Retinal pigment epithelial cell (primary cell): ENCODE results near the gene ELOB.

Experiments
- DNase-seq: peaks from one replicate; pipeline ENCODE4 v3.0.0-alpha.2; 2010; ENCODE audit warnings: low read depth
- H3K4me3 ChIP-seq: 2 replicates; pipeline ENCODE4 v1.5.1; 2011; ENCODE audit warnings: mild to moderate bottlenecking, low read length, control low read depth, moderate library complexity
- CTCF ChIP-seq: conservative IDR thresholded peaks from 2 replicates; pipeline ENCODE4 v1.5.1; 2011; ENCODE audit warnings: low read depth, low read length, control low read depth, inconsistent platforms

The ELOB gene

GRCh38 chr16:2770057-2770951, 6.8 kb downstream of the ELOB start:
- no peak overlapping the region for H3K4me3 ChIP-seq
- DNase-seq: no peak
- peak; percentile 18 for TF ChIP-seq CTCF

- H3K4me3 ChIP-seq: no peak overlapping the region
- TF ChIP-seq CTCF: no peak
- DNase-seq: no peak
Observed at GRCh38 chr16:2769675-2770056, 7.4 kb downstream of the ELOB start.

DNA sequence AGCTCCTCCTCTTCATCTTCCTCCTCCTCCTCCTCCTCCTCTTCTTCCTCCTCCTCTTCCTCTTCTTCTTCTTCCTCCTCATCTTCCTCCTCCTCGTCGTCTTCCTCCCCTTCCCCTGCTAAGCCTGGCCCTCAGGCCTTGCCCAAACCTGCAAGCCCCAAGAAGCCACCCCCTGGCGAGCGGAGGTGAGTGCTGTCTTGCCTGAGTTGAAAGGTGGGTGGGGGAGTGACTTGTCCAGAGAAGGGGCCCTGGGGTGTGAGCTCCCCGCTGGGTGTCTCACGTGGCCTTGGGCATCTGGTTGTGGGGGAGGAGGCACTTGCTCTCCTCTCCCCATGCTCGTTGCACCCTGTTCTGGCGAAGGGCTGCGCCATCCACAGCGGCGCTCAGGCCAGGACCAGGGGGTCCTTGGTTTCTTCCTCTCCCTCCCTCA, 8.0 kb downstream of the ELOB start:
- no peak for DNase-seq
- H3K4me3 ChIP-seq: no peak overlapping the region
- TF ChIP-seq CTCF: no peak

- no peak for DNase-seq
- TF ChIP-seq CTCF: no peak
- no peak overlapping the region for H3K4me3 ChIP-seq
Observed at GRCh38 chr16:2768403-2769089, 8.5 kb downstream of the ELOB start.

GRCh38 chr16:2767891-2768290, 9.2 kb downstream of the ELOB start:
- H3K4me3 ChIP-seq: no peak overlapping the region
- no peak for DNase-seq
- no peak for TF ChIP-seq CTCF

DNA sequence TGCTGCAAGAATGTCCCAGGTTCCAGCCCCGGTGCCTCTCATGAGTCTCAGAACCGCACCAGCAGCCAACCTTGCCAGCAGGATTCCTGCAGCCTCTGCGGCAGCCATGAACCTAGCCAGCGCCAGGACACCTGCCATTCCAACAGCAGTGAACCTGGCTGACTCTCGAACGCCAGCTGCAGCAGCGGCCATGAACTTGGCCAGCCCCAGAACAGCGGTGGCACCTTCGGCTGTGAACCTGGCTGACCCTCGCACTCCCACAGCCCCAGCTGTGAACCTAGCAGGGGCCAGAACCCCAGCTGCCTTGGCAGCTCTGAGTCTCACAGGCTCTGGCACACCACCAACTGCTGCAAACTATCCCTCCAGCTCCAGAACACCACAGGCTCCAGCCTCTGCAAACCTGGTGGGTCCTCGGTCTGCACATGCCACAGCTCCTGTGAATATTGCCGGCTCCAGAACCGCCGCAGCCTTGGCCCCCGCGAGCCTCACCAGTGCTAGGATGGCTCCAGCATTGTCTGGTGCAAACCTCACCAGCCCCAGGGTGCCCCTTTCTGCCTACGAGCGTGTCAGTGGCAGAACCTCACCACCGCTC, 9.8 kb downstream of the ELOB start:
- no peak overlapping the region for H3K4me3 ChIP-seq
- no peak for TF ChIP-seq CTCF
- DNase-seq: no peak
